Endodermal cell (in vitro differentiated cells): ENCODE data around the gene LZTR1. TPM values are rescaled to one million over a fixed set of nuclear protein-coding genes. Genes with fewer than 3 reads are reported as not detected.

Source experiments
- DNase-seq: peaks from one replicate; pipeline ENCODE4 v3.0.0-alpha.2; 2017
- H3K27ac ChIP-seq: 2 replicates; pipeline ENCODE4 v1.5.1; 2013; ENCODE audit warnings: mild to moderate bottlenecking, low read depth, low read length, moderate library complexity
- H3K27me3 ChIP-seq: 2 replicates; pipeline ENCODE4 v1.6.1; 2013; ENCODE audit warnings: mild to moderate bottlenecking, low read length, moderate library complexity; ENCODE audit not compliant: insufficient read depth, control insufficient read depth, poor library complexity, severe bottlenecking
- H3K36me3 ChIP-seq: 2 replicates; pipeline ENCODE4 v1.7.0; 2013; ENCODE audit warnings: mild to moderate bottlenecking, low read length, moderate library complexity; ENCODE audit not compliant: control insufficient read depth, insufficient read depth
- H3K4me1 ChIP-seq: one replicate; pipeline ENCODE4 v1.7.0; 2013; ENCODE audit warnings: low read length; ENCODE audit not compliant: control insufficient read depth, insufficient read depth
- H3K4me3 ChIP-seq: 2 replicates; pipeline ENCODE4 v1.5.1; 2013; ENCODE audit warnings: mild to moderate bottlenecking, low read length, moderate library complexity
- H3K9ac ChIP-seq: 2 replicates; pipeline ENCODE4 v1.6.1; 2013; ENCODE audit warnings: mild to moderate bottlenecking, low read length, moderate library complexity; ENCODE audit not compliant: poor library complexity, severe bottlenecking; ENCODE audit errors: extremely low read depth
- H3K9me3 ChIP-seq: 2 replicates; pipeline ENCODE4 v1.6.1; 2013; ENCODE audit warnings: mild to moderate bottlenecking, low read length, moderate library complexity; ENCODE audit not compliant: control insufficient read depth
- H3K27ac Mint-ChIP-seq: 2 replicates; pipeline ENCODE4 v1.8.0; 2020; ENCODE audit warnings: mixed read lengths
- H3K27me3 Mint-ChIP-seq: 2 replicates; pipeline ENCODE4 v1.8.0; 2021; ENCODE audit warnings: mild to moderate bottlenecking, mixed read lengths; ENCODE audit not compliant: insufficient read depth
- H3K36me3 Mint-ChIP-seq: 2 replicates; pipeline ENCODE4 v1.8.0; 2020; ENCODE audit warnings: low read depth, mixed read lengths
- H3K4me1 Mint-ChIP-seq: 2 replicates; pipeline ENCODE4 v1.8.0; 2020; ENCODE audit warnings: mixed read lengths
- H3K4me3 Mint-ChIP-seq: 2 replicates; pipeline ENCODE4 v1.8.0; 2020; ENCODE audit warnings: mild to moderate bottlenecking, moderate library complexity, mixed read lengths
- H3K9me3 Mint-ChIP-seq: 2 replicates; pipeline ENCODE4 v1.8.0; 2020; ENCODE audit warnings: mild to moderate bottlenecking, mixed read lengths
- CTCF ChIP-seq: fragments of 200-600 bp; sonication (generic); conservative IDR thresholded peaks from 2 replicates; pipeline ENCODE4 v1.5.0; 2021; ENCODE audit warnings: antibody characterized with exemption, mild to moderate bottlenecking
- WGBS, 2 experiments: methylation state at CpG; one replicate each; pipeline versions ENCODE4 v1.1.5 to v1.1.7; 2013; ENCODE audit warnings: missing lambda C conversion rate in 2 of 2, mixed read lengths in 1 of 2; ENCODE audit not compliant: insufficient coverage in 1 of 2, insufficient read length in 1 of 2; 5-methylcytosine and 5-hydroxymethylcytosine counted together
- total RNA-seq, 2 donors: library from RNA; stranded (reverse); fragmentation: NEBNext Ultra II Directional in 1 of 2; extraction: Animal tissue kit (Norgen Biotek cat#: 25700) in 1 of 2; gene quantifications; 2 replicates in 1 of 2; 3 replicates in 1 of 2; pipeline ENCODE4 v1.2.1, GENCODE V29; 2021

LZTR1 gene
- total RNA-seq, 2 donors from 2014 or later, result 56.5 to 73.2 TPM

- H3K27ac Mint-ChIP-seq, result no peak overlapping the region
- Histone ChIP-seq H3K27ac (no peak overlapping the region), H3K4me3 (no peak overlapping the region), H3K9ac (no peak overlapping the region), H3K4me1 (no peaks in the 10 kb centered on the region), H3K27me3 (peaks cover 53% of the 10 kb centered on the region), H3K9me3 (peaks cover 11% of the 10 kb centered on the region), H3K36me3 (no peaks in the 10 kb centered on the region)
- no peaks in the 10 kb centered on the region for H3K36me3 Mint-ChIP-seq
- peaks cover 17% of the 10 kb centered on the region for H3K4me1 Mint-ChIP-seq
- TF ChIP-seq CTCF, result no peak
- DNase-seq, result no peak
- peaks cover 84% of the 10 kb centered on the region for H3K27me3 Mint-ChIP-seq
- no peak overlapping the region for H3K4me3 Mint-ChIP-seq
- WGBS, 2 experiments, result 89 to 91% methylated on average over 9 to 14 of the region's 14 CpGs
- peaks cover 14% of the 10 kb centered on the region for H3K9me3 Mint-ChIP-seq
Measured at GRCh38 chr22:20975541-20976290, 6.4 kb upstream of the LZTR1 start.

- Mint-ChIP-seq H3K4me1 (peaks cover 19% of the 10 kb centered on the region), H3K27me3 (peaks cover 81% of the 10 kb centered on the region), H3K27ac (no peak overlapping the region), H3K9me3 (peaks cover 14% of the 10 kb centered on the region), H3K36me3 (no peaks in the 10 kb centered on the region), H3K4me3 (no peak overlapping the region)
- Histone ChIP-seq H3K27me3 (peaks cover 53% of the 10 kb centered on the region), H3K36me3 (no peaks in the 10 kb centered on the region), H3K4me3 (no peak overlapping the region), H3K27ac (no peak overlapping the region), H3K9me3 (peaks cover 11% of the 10 kb centered on the region), H3K4me1 (no peaks in the 10 kb centered on the region), H3K9ac (no peak overlapping the region)
- no peak for TF ChIP-seq CTCF
- DNase-seq, result no peak
- WGBS, 2 experiments, result 87 to 92% methylated on average over 19 to 24 of the region's 24 CpGs
Measured at GRCh38 chr22:20976291-20976877, 5.7 kb upstream of the LZTR1 start.

GRCh38 chr22:20977019-20977418 lies 5.1 kb upstream of the LZTR1 start:
- H3K9me3 ChIP-seq, result peaks cover 11% of the 10 kb centered on the region
- no peaks in the 10 kb centered on the region for H3K36me3 ChIP-seq
- H3K27ac ChIP-seq, result no peak overlapping the region
- Mint-ChIP-seq H3K4me1 (peaks cover 19% of the 10 kb centered on the region), H3K36me3 (no peaks in the 10 kb centered on the region), H3K27ac (no peak overlapping the region), H3K27me3 (peaks cover 74% of the 10 kb centered on the region), H3K4me3 (no peak overlapping the region), H3K9me3 (peaks cover 14% of the 10 kb centered on the region)
- DNase-seq, result no peak
- whole genome bisulfite sequencing, 2 experiments, result 90 to 96% methylated on average over 6 to 11 of the region's 11 CpGs
- H3K9ac ChIP-seq, result no peak overlapping the region
- no peak for TF ChIP-seq CTCF
- H3K4me1 ChIP-seq, result no peaks in the 10 kb centered on the region
- H3K4me3 ChIP-seq, result no peak overlapping the region
- peaks cover 48% of the 10 kb centered on the region for H3K27me3 ChIP-seq
